ENCODE results near the gene CCDC92B. TPM values are rescaled to one million over a fixed set of nuclear protein-coding genes. Genes with fewer than 3 reads are reported as not detected.

CCDC92B gene
- total and polyA plus RNA-seq, 10 of the 15 experiments (the other 5 are each of a cell fraction or from before 2014, with no cell fraction given): not detected

GRCh38 chr17:2697611-2698162 is 51.8 kb downstream of the CCDC92B start:
- peaks cover 9 to 63% of the 10 kb centered on the region in 2 experiments; a peak in 3 of 4 replicates for H3K36me3 ChIP-seq (ENCODE audit: control insufficient read depth in 2 of 2, insufficient read depth in 2 of 2, low read length in 1 of 2)
- H3K9ac ChIP-seq (ENCODE audit: control insufficient read depth, insufficient read depth, low read length): no peak overlapping the region
- ChIA-PET RAD21 (ENCODE audit: unreplicated experiment) (no interaction called here), CTCF (no interaction called here), POLR2A (no interaction called here), SMC1A (ENCODE audit: uncharacterized antibody, unreplicated experiment) (no interaction called here)
- H3K27me3 ChIP-seq (replicated peaks in 1 of 2; ENCODE audit: control insufficient read depth in 2 of 2, insufficient read depth in 2 of 2, low read length in 1 of 2): no peaks in the 10 kb centered on the region
- ATAC-seq (no peak), DNase-seq (ENCODE audit: low read depth, low spot score) (no peak), FAIRE-seq (no peak)
- over 99% methylated on average over 33 of the region's 40 CpGs for WGBS (ENCODE audit: insufficient coverage, insufficient replicate concordance, low lambda C conversion rate, missing lambda C conversion rate)
- H2AFZ ChIP-seq (ENCODE audit: control insufficient read depth, low read depth, low read length): no peak overlapping the region
- peaks cover 2% of the 10 kb centered on the region; the same call in 1 of the 2 replicates for H4K20me1 ChIP-seq (ENCODE audit: control insufficient read depth, insufficient read depth)
- no peak overlapping the region for H3K4me3 ChIP-seq
- intact Hi-C loops (cut with micrococcal nuclease; ENCODE audit: unreplicated experiment) (no loop called here), in situ Hi-C loops (cut with MboI) (no loop called here)
- no peak overlapping the region for H3K27ac ChIP-seq (ENCODE audit: control insufficient read depth, insufficient read depth)
- BruUV-seq (replicated peaks): no TSS peak
- H3K79me2 ChIP-seq (ENCODE audit: control insufficient read depth, insufficient read depth, low read length): no peaks in the 10 kb centered on the region
- H3K9me3 ChIP-seq (replicated peaks; ENCODE audit: control insufficient read depth, insufficient read depth, low read length): no peaks in the 10 kb centered on the region
- H3K4me1 ChIP-seq (ENCODE audit: control insufficient read depth, insufficient read depth, low read length): no peaks in the 10 kb centered on the region
- H3K4me2 ChIP-seq (ENCODE audit: control insufficient read depth, insufficient read depth): no peak overlapping the region
- no peak for TF ChIP-seq ZBTB33 (IDR thresholded peaks at IDR 0.05)
- no peak for TF ChIP-seq E2F4 (IDR thresholded peaks at IDR 0.05; ENCODE audit: low read depth, low read length)
- TF ChIP-seq POLR2A (IDR thresholded peaks at IDR 0.05; ENCODE audit: low read depth, low read length): 0 out of 2 replicates have a peak, but pooled peaks have one; percentile 29
- no peak for TF ChIP-seq MTA3 (IDR thresholded peaks at IDR 0.05; ENCODE audit: borderline replicate concordance, low read length)

Measured in GM12878 (cell line).